H1 (cell line): ENCODE measurements around the gene ZNF18. TPM values are rescaled to one million over a fixed set of nuclear protein-coding genes. Genes with fewer than 3 reads are reported as not detected.

Source experiments
- CEBPB ChIP-seq: IDR thresholded peaks from 2 replicates; pipeline ENCODE4 v1.6.1; 2012; ENCODE audit warnings: low read depth, low read length
- CREB1 ChIP-seq: IDR thresholded peaks from 2 replicates; pipeline ENCODE4 v1.6.1; 2012; ENCODE audit warnings: inconsistent platforms
- CTBP2 ChIP-seq: IDR thresholded peaks from 2 replicates; pipeline ENCODE4 v1.7.0; 2011; ENCODE audit warnings: borderline replicate concordance, mild to moderate bottlenecking, moderate library complexity, mixed read lengths, low read length; ENCODE audit not compliant: insufficient read depth, insufficient read length
- GABPA ChIP-seq: IDR thresholded peaks from 2 replicates; pipeline ENCODE4 v1.6.1; 2011; ENCODE audit warnings: mild to moderate bottlenecking, low read length, moderate library complexity, borderline replicate concordance; ENCODE audit not compliant: insufficient read depth
- RAD21 ChIP-seq, 2 experiments: IDR thresholded peaks in 1 of 2; conservative IDR thresholded peaks in 1 of 2; 2 replicates each; pipeline ENCODE4 v1.6.1; 2011; ENCODE audit warnings: low read depth in 2 of 2, low read length in 2 of 2, improper control_type of control experiment in 1 of 2, inconsistent platforms in 1 of 2, mild to moderate bottlenecking in 1 of 2, moderate library complexity in 1 of 2
- RBBP5 ChIP-seq: IDR thresholded peaks from 2 replicates; pipeline ENCODE4 v1.7.1; 2012; ENCODE audit warnings: low read depth, mild to moderate bottlenecking, inconsistent platforms, low read length, moderate library complexity, borderline replicate concordance
- SIN3A ChIP-seq, 2 experiments: IDR thresholded peaks in 1 of 2; conservative IDR thresholded peaks in 1 of 2; 2 replicates each; pipeline ENCODE4 v1.6.1; 2011 to 2012; ENCODE audit warnings: low read length in 2 of 2, improper control_type of control experiment in 1 of 2, low read depth in 1 of 2, mild to moderate bottlenecking in 1 of 2
- polyA plus RNA-seq, 7 experiments: library from polyadenylated mRNA; depleted of rRNA in 3 of 7; stranded (reverse) in 5 of 7; unstranded in 2 of 7; fragments of >200 nt in 5 of 7; fragments of 200-250 nt in 2 of 7; gene quantifications; 1 replicate in 5 of 7; 2 replicates in 1 of 7; 4 replicates in 1 of 7; pipeline versions ENCODE4 v1.2.1 to v1.2.3, GENCODE V29; 2011 to 2013; ENCODE audit warnings: missing spikeins in 2 of 7, mixed read lengths in 2 of 7
- total RNA-seq: library from RNA; stranded (reverse); fragmentation: NEBNext Ultra II Directional; extraction: Animal tissue kit (Norgen Biotek cat#: 25700); gene quantifications from 2 replicates; pipeline ENCODE4 v1.2.1, GENCODE V29; 2021
- TF ChIP-seq, protein P1 (sequence below): fragments of 300-600 bp; sonication (generic); IDR thresholded peaks from 2 replicates; pipeline ENCODE4 v1.7.1; 2012; ENCODE audit warnings: low read length, moderate library complexity, mild to moderate bottlenecking, inconsistent platforms; ENCODE audit not compliant: insufficient replicate concordance

ZNF18 gene
- total and polyA plus RNA-seq, 2 of the 8 experiments (the other 6 are each of a cell fraction or from before 2014, with no cell fraction given): 3.0 to 9.9 TPM

DNA sequence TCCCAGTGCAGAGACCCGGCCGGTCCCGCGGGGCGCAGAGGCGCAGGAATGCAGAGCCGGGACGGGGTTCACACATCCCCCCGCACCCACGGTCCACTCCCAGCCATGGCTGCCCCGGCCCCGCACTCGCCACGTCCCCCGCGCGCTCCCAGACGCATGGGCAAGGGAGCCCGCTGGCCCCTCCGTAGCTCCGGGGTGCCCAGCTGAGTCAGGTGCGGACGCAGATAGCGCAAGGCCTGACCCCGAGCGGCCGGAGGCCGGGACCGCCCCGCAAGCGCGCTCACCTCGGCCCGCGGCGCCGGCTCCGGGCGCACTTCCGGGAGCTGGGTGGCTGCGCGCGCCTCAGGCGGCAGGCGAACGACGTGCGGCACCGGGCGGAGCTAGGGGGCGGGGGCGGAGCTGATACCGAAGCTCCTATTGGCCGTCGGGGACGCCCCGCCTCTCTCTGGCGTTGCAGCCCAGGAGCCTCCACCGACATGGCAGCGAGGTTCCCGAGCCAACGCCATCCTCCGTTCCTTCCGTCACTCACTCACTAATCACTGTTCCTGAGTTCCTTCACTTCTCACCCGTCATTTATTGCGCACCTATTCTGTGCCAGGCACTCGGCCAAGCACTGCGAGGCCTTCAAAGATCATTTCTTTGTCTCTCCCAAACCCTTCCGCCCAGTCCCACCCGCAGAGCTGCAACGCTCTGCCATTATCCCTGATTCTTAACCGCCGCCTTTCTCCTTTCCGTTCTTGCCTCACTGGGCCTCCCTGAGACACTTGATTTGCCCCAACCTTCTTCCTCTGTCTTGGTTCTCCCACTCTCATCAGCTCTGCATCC is at the start of gene ZNF18 (continued):
- TF ChIP-seq, protein P1, sequence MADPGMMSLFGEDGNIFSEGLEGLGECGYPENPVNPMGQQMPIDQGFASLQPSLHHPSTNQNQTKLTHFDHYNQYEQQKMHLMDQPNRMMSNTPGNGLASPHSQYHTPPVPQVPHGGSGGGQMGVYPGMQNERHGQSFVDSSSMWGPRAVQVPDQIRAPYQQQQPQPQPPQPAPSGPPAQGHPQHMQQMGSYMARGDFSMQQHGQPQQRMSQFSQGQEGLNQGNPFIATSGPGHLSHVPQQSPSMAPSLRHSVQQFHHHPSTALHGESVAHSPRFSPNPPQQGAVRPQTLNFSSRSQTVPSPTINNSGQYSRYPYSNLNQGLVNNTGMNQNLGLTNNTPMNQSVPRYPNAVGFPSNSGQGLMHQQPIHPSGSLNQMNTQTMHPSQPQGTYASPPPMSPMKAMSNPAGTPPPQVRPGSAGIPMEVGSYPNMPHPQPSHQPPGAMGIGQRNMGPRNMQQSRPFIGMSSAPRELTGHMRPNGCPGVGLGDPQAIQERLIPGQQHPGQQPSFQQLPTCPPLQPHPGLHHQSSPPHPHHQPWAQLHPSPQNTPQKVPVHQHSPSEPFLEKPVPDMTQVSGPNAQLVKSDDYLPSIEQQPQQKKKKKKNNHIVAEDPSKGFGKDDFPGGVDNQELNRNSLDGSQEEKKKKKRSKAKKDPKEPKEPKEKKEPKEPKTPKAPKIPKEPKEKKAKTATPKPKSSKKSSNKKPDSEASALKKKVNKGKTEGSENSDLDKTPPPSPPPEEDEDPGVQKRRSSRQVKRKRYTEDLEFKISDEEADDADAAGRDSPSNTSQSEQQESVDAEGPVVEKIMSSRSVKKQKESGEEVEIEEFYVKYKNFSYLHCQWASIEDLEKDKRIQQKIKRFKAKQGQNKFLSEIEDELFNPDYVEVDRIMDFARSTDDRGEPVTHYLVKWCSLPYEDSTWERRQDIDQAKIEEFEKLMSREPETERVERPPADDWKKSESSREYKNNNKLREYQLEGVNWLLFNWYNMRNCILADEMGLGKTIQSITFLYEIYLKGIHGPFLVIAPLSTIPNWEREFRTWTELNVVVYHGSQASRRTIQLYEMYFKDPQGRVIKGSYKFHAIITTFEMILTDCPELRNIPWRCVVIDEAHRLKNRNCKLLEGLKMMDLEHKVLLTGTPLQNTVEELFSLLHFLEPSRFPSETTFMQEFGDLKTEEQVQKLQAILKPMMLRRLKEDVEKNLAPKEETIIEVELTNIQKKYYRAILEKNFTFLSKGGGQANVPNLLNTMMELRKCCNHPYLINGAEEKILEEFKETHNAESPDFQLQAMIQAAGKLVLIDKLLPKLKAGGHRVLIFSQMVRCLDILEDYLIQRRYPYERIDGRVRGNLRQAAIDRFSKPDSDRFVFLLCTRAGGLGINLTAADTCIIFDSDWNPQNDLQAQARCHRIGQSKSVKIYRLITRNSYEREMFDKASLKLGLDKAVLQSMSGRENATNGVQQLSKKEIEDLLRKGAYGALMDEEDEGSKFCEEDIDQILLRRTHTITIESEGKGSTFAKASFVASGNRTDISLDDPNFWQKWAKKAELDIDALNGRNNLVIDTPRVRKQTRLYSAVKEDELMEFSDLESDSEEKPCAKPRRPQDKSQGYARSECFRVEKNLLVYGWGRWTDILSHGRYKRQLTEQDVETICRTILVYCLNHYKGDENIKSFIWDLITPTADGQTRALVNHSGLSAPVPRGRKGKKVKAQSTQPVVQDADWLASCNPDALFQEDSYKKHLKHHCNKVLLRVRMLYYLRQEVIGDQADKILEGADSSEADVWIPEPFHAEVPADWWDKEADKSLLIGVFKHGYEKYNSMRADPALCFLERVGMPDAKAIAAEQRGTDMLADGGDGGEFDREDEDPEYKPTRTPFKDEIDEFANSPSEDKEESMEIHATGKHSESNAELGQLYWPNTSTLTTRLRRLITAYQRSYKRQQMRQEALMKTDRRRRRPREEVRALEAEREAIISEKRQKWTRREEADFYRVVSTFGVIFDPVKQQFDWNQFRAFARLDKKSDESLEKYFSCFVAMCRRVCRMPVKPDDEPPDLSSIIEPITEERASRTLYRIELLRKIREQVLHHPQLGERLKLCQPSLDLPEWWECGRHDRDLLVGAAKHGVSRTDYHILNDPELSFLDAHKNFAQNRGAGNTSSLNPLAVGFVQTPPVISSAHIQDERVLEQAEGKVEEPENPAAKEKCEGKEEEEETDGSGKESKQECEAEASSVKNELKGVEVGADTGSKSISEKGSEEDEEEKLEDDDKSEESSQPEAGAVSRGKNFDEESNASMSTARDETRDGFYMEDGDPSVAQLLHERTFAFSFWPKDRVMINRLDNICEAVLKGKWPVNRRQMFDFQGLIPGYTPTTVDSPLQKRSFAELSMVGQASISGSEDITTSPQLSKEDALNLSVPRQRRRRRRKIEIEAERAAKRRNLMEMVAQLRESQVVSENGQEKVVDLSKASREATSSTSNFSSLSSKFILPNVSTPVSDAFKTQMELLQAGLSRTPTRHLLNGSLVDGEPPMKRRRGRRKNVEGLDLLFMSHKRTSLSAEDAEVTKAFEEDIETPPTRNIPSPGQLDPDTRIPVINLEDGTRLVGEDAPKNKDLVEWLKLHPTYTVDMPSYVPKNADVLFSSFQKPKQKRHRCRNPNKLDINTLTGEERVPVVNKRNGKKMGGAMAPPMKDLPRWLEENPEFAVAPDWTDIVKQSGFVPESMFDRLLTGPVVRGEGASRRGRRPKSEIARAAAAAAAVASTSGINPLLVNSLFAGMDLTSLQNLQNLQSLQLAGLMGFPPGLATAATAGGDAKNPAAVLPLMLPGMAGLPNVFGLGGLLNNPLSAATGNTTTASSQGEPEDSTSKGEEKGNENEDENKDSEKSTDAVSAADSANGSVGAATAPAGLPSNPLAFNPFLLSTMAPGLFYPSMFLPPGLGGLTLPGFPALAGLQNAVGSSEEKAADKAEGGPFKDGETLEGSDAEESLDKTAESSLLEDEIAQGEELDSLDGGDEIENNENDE: no peak
- no peak for TF ChIP-seq CTBP2
- TF ChIP-seq CEBPB: no peak
- peak; percentile 59; the same call in 1 of the 2 replicates for TF ChIP-seq CREB1
- TF ChIP-seq SIN3A (conservative IDR thresholded peaks at IDR 0.05 in 1 of 2, IDR thresholded peaks at IDR 0.05 in 1 of 2; ENCODE audit: low read depth in 1 of 2, low read length in 2 of 2): no peak; a peak in 1 of 4 replicates
- TF ChIP-seq GABPA: no peak
- TF ChIP-seq RBBP5: peak; percentile 90; the same call in 1 of the 2 replicates
- no peak for TF ChIP-seq RAD21 (IDR thresholded peaks at IDR 0.05 in 1 of 2, conservative IDR thresholded peaks at IDR 0.05 in 1 of 2; ENCODE audit: low read depth in 2 of 2, low read length in 2 of 2)
